Activated T-helper 1 cell treated with Interleukin-2 at 50 U/mL for 16 hours (primary cell): ENCODE results near the gene LRRC4B.
"Not testable (repeated sequence)": the region's sequence is repeated elsewhere in the genome, so short reads cannot be mapped to it uniquely, and the experiment has no call there.

Experiments used
- DNase-seq: peaks from one replicate; pipeline ENCODE4 v3.0.0-alpha.2; 2020; ENCODE audit warnings: low read depth

Gene LRRC4B

GRCh38 chr19:50567882-50568727 lies at the start of gene LRRC4B:
Gene LRRC4B, minus strand, starts transcription at chr19:50568435. Its CDS starts 19,597 bp downstream, at chr19:50548838.
- DNase-seq: no peak

DNA sequence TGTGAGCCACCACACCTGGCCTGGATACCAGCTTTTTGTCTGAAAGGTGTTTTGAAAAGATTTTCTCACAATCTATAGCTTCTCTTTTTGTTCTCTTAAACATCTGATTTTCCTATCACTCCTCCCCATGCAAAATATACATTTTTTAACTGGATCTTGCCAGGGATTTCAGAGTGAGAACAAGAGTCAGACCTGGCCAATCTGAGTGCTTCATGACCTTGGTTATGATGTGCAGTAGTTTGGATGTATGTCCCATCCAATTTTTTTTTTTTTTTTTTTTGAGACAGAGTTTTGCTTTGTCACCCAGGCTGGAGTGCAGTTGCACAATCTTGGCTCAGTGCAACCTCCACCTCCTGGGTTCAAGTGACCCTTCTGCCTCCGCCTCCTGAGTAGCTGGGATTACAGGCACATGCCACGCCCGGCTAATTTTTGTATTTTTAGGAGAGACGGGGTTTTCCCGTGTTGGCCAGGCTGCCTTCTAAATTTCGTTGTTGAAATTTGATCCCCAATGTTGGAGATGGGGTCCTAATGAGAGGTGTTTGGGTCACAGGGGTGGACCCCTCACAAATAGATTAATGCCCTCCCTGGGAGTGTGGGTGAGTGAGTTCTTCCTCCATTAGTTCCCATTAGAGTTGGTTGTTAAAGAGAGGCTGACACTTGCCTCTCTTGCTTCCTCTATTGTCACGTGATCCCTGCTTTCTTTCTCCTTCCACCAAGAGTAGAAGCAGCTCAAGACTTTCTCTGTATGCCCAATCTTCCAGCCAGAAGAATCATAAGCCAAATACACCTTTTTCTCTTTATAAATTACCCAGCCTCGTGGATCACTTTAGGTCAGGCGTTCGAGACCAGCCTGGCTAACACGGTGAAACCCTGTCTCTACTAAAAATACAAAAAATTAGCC lies 44.5 kb upstream of the LRRC4B start:
- DNase-seq: not testable (repeated sequence)

DNA sequence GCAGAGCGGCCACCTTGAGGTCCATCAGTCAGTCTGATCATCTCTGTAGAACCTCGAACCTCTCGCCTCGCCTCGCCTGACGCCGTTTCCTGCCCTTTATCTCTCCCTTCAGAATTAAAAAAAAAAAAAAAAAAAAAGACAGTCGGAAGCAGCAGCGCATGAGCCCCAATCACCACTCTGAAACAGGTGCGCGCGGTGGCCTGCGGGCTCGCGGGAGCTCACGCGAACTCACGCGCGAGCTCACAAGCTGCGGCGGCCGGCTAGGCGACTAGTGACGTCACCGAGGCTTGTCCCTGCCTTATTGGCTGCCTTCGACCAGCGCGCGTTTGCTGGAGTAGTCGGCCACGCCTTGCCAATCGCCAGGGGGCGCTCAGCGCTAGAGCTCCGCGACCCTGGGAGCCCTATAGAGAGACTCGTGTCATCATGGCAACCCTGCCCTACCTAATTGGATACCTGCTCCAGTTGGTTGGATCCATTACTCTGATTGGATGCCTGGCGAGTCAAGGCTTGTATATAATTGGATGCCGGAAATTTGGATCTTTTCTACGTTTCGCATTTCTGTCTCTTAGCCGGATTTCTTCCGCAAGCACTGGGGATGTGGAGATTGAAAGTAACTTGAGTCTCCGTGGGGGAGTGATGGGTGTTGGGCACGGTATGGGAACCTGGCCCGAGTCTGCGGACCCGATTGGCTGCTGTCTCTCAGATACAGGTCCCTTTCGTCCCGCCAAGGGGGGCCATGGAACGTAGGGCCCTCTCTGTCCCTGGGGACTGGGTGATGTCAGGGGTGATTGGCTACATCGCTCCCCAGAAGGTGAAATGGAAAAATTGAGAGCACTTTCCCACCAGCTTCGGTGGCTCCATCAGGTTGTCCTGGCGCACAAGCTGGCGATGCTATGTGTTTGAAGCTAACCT lies 39.9 kb upstream of the LRRC4B start:
- DNase-seq: peak; percentile 15

DNA sequence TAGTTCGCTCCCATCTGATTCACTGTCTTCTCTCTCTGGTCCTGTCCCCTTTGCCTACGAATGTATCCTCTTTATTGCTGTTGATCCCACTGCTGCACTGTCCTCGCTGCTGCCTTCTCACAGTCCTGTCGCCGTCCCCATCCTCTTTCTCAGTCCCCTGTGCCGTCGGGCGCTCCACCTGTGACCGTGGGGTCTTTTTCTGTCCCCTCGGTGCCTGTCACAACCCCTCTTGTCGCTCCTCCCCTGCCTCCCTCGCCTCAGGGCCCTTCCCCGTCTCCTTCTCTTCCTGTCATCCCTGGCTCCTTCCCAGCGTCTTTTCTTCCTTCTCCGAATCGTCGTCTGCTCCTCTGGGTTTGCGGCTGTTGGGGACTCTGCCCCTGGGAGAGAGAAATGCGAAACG lies 39.2 kb upstream of the LRRC4B start:
- DNase-seq: no peak

GRCh38 chr19:50606059-50606836 lies 38.0 kb upstream of the LRRC4B start:
- DNase-seq: not testable (repeated sequence)

GRCh38 chr19:50604264-50605073 lies 36.2 kb upstream of the LRRC4B start:
- not testable (repeated sequence) for DNase-seq

GRCh38 chr19:50602935-50603334 lies 34.7 kb upstream of the LRRC4B start:
- DNase-seq: no peak

GRCh38 chr19:50602496-50602895 lies 34.3 kb upstream of the LRRC4B start:
- no peak for DNase-seq

- no peak for DNase-seq
Measured at GRCh38 chr19:50602089-50602422, 33.8 kb upstream of the LRRC4B start.

- DNase-seq: no peak
Measured at GRCh38 chr19:50601407-50602088, 33.3 kb upstream of the LRRC4B start.

DNA sequence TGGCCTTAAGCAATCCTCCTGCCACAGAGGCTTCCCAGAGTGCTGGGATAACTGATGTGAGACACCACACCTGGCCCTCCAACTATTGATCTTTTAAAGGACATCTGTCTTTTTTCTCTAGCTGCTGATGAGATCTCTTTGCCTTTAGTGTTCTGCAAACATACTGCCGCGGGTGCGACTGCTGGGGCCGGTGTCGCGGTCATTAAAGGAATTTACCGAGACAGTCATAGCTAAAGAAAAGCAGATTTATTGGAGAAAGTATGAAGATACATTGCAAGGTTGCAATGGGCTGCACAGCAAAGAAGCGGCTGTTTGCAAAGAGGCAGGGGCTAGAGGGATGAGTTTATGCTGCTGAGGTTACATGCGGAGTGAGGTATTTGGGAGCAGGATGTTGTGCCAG lies 31.2 kb upstream of the LRRC4B start:
- DNase-seq: no peak

- DNase-seq: no peak
Measured at GRCh38 chr19:50590191-50590590, 22.0 kb upstream of the LRRC4B start.

GRCh38 chr19:50581795-50582660 lies 13.8 kb upstream of the LRRC4B start:
- not testable (repeated sequence) for DNase-seq

- DNase-seq: no peak
Measured at GRCh38 chr19:50580970-50581634, 12.9 kb upstream of the LRRC4B start.

- no peak for DNase-seq
Measured at GRCh38 chr19:50580240-50580639, 12.0 kb upstream of the LRRC4B start.

GRCh38 chr19:50576769-50577168 lies 8.5 kb upstream of the LRRC4B start:
- not testable (repeated sequence) for DNase-seq

GRCh38 chr19:50573741-50574461 lies 5.7 kb upstream of the LRRC4B start:
- DNase-seq: no peak
